Thyroid gland (tissue), 4 donors: Measurements from ENCODE around the gene SYCE1.

Source experiments
- POLR2A ChIP-seq, 2 donors: fragments of 450-650 bp; IDR thresholded peaks; one replicate each; pipeline ENCODE4 v1.6.1; 2017; ENCODE audit warnings: antibody characterized with exemption in 2 of 2, mild to moderate bottlenecking in 2 of 2, moderate library complexity in 1 of 2
- TF ChIP-seq, protein P1 (sequence below), 6 experiments: fragments of 200-600 bp in 3 of 6; fragments of 450-650 bp in 3 of 6; sonication (generic) in 3 of 6; IDR thresholded peaks; one replicate each; pipeline ENCODE4 v1.5.1; 2016 to 2019; ENCODE audit warnings: antibody characterized with exemption in 6 of 6, mild to moderate bottlenecking in 2 of 6, inconsistent platforms in 1 of 6, moderate library complexity in 1 of 6

DNA sequence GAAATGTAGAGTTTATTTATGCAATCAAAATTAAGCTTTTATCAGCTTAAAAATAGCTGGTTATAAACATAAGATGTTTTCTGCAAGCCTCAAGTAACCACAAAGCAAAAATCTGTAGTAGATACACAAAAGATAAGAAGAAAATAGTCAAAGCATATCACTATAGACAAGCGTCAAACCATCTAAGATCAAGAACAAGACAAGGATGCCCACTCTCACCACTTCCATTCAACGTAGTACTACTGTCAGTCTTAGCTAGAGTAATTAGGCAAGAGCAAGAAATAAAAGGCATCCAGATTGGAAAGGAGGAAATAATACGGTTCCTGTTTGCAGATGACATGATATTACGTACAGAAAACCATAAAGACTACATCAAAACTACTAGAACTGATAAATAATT, 55.7 kb downstream of the SYCE1 start:
- TF ChIP-seq, protein P1, sequence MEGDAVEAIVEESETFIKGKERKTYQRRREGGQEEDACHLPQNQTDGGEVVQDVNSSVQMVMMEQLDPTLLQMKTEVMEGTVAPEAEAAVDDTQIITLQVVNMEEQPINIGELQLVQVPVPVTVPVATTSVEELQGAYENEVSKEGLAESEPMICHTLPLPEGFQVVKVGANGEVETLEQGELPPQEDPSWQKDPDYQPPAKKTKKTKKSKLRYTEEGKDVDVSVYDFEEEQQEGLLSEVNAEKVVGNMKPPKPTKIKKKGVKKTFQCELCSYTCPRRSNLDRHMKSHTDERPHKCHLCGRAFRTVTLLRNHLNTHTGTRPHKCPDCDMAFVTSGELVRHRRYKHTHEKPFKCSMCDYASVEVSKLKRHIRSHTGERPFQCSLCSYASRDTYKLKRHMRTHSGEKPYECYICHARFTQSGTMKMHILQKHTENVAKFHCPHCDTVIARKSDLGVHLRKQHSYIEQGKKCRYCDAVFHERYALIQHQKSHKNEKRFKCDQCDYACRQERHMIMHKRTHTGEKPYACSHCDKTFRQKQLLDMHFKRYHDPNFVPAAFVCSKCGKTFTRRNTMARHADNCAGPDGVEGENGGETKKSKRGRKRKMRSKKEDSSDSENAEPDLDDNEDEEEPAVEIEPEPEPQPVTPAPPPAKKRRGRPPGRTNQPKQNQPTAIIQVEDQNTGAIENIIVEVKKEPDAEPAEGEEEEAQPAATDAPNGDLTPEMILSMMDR (IDR thresholded peaks at IDR 0.05): no peak
- no peak for TF ChIP-seq POLR2A (IDR thresholded peaks at IDR 0.05)
